ENCODE results near the gene FRY.

FRY gene

GRCh38 chr13:32187651-32188050, 156.1 kb downstream of the FRY start:
- no peak overlapping the region for H3K27ac ChIP-seq
- TF ChIP-seq ZFX (IDR thresholded peaks at IDR 0.05) (no peak), CTCF (conservative IDR thresholded peaks at IDR 0.05) (no peak; the same call in 1 of the 2 replicates)

GRCh38 chr13:32191452-32191998, 160.0 kb downstream of the FRY start:
- no peak overlapping the region for H3K27ac ChIP-seq
- TF ChIP-seq ZFX (IDR thresholded peaks at IDR 0.05), result no peak
- TF ChIP-seq CTCF (conservative IDR thresholded peaks at IDR 0.05), result no peak

- H3K27ac ChIP-seq, result no peak overlapping the region
- TF ChIP-seq ZFX (IDR thresholded peaks at IDR 0.05) (no peak), CTCF (conservative IDR thresholded peaks at IDR 0.05) (no peak)
Measured at GRCh38 chr13:32195713-32196112, 164.1 kb downstream of the FRY start.

- TF ChIP-seq ZFX (IDR thresholded peaks at IDR 0.05) (no peak), CTCF (conservative IDR thresholded peaks at IDR 0.05) (no peak)
- H3K27ac ChIP-seq, result no peak overlapping the region
Measured at GRCh38 chr13:32199168-32199567, 167.6 kb downstream of the FRY start.

- no peak overlapping the region for H3K27ac ChIP-seq
- 0 out of 2 replicates have a peak, but pooled peaks have one; percentile 11 for TF ChIP-seq ZFX (IDR thresholded peaks at IDR 0.05)
- no peak for TF ChIP-seq CTCF (conservative IDR thresholded peaks at IDR 0.05)
Measured at GRCh38 chr13:32200741-32201140, 169.2 kb downstream of the FRY start.

- TF ChIP-seq CTCF (conservative IDR thresholded peaks at IDR 0.05) (no peak), ZFX (IDR thresholded peaks at IDR 0.05) (no peak)
- no peak overlapping the region for H3K27ac ChIP-seq
Measured at GRCh38 chr13:32201809-32202208, 170.2 kb downstream of the FRY start.

- no peak overlapping the region for H3K27ac ChIP-seq
- TF ChIP-seq ZFX (IDR thresholded peaks at IDR 0.05), result no peak
- TF ChIP-seq CTCF (conservative IDR thresholded peaks at IDR 0.05), result no peak
Measured at GRCh38 chr13:32202268-32202667, 170.7 kb downstream of the FRY start.

All from C4-2B (cell line).